GM18526 (cell line): ENCODE data around the gene RPS2.

Source experiments
- POLR2A ChIP-seq: IDR thresholded peaks from 3 replicates; pipeline ENCODE4 v1.6.1; 2011; ENCODE audit not compliant: insufficient read length; ENCODE audit errors: extremely low read depth

RPS2 gene

GRCh38 chr16:1929578-1930337 lies 34.9 kb downstream of the RPS2 start:
- no peak for TF ChIP-seq POLR2A

GRCh38 chr16:1929105-1929504 lies 35.5 kb downstream of the RPS2 start:
- TF ChIP-seq POLR2A: no peak

- no peak for TF ChIP-seq POLR2A
These were observed 38.4 kb downstream of the RPS2 start for GRCh38 chr16:1926271-1926670.

- no peak for TF ChIP-seq POLR2A
These were observed 40.5 kb downstream of the RPS2 start for GRCh38 chr16:1924095-1924494.

- TF ChIP-seq POLR2A: no peak
These were observed 41.2 kb downstream of the RPS2 start for GRCh38 chr16:1923299-1924034.

GRCh38 chr16:1922357-1922756 lies 42.3 kb downstream of the RPS2 start:
- no peak for TF ChIP-seq POLR2A

- TF ChIP-seq POLR2A: no peak
These were observed 43.9 kb downstream of the RPS2 start for GRCh38 chr16:1920727-1921171.

- TF ChIP-seq POLR2A: no peak
These were observed 45.2 kb downstream of the RPS2 start for GRCh38 chr16:1919327-1919998.

GRCh38 chr16:1918351-1919326 lies 46.0 kb downstream of the RPS2 start, which contains the start of gene HS3ST6:
TSS of gene HS3ST6 (minus strand) at chr16:1918415. CDS start at chr16:1918323, 92 bp downstream.
- TF ChIP-seq POLR2A: no peak

GRCh38 chr16:1917665-1918350 lies 46.8 kb downstream of the RPS2 start:
- TF ChIP-seq POLR2A: no peak

- no peak for TF ChIP-seq POLR2A
These were observed 47.5 kb downstream of the RPS2 start for GRCh38 chr16:1917056-1917664.

GRCh38 chr16:1916640-1916990 lies 48.0 kb downstream of the RPS2 start:
- TF ChIP-seq POLR2A: no peak

GRCh38 chr16:1915732-1916639 lies 48.6 kb downstream of the RPS2 start:
- no peak for TF ChIP-seq POLR2A
